Activated naive CD8-positive, alpha-beta T cell treated with anti-CD3 and anti-CD28 coated beads, Interleukin-2, amount 10 ng/mL, durations not matched to agents 7 days and 5 days (primary cell): ENCODE results near the gene UGT1A10. TPM values are rescaled to one million over a fixed set of nuclear protein-coding genes. Genes with fewer than 3 reads are reported as not detected.
"Not testable (repeated sequence)": the region's sequence is repeated elsewhere in the genome, so short reads cannot be mapped to it uniquely, and the experiment has no call there.

ENCODE experiments used
- ATAC-seq: fragments of 150-1000 bp; cut with Tn5 transposase; one replicate; pipeline ENCODE4 v1.10.0; 2021; ENCODE audit warnings: low read depth, moderate library complexity
- POLR2A ChIA-PET: fragments of 350-600 bp; sonication (Branson Sonifier 250); formaldehyde crosslinking; loops from one replicate; lab custom pipeline; 2021; ENCODE audit warnings: antibody characterized with exemption; lab: Charles Lee
- DNase-seq: peaks from one replicate; pipeline ENCODE4 v3.0.0; 2021
- H3K27ac Mint-ChIP-seq: one replicate; pipeline ENCODE4 v1.8.0; 2022; ENCODE audit warnings: mild to moderate bottlenecking, mixed read lengths
- H3K27me3 Mint-ChIP-seq: one replicate; pipeline ENCODE4 v1.8.0; 2022; ENCODE audit warnings: mild to moderate bottlenecking, moderate library complexity, mixed read lengths
- H3K36me3 Mint-ChIP-seq: one replicate; pipeline ENCODE4 v1.8.0; 2021; ENCODE audit warnings: mild to moderate bottlenecking, mixed read lengths
- H3K4me1 Mint-ChIP-seq: one replicate; pipeline ENCODE4 v1.8.0; 2021; ENCODE audit warnings: mixed read lengths
- H3K4me3 Mint-ChIP-seq: one replicate; pipeline ENCODE4 v1.8.0; 2022; ENCODE audit warnings: mild to moderate bottlenecking, moderate library complexity, mixed read lengths
- H3K9me3 Mint-ChIP-seq: one replicate; pipeline ENCODE4 v1.8.0; 2021; ENCODE audit warnings: mixed read lengths
- total RNA-seq, 2 experiments: library from RNA; stranded (reverse); gene quantifications; one replicate each; pipeline ENCODE4 v1.2.3, GENCODE V29; 2021

Gene UGT1A10
- total RNA-seq, 2 experiments from 2014 or later, result not detected

- Mint-ChIP-seq H3K36me3 (no peaks in the 10 kb centered on the region), H3K27me3 (peaks cover 15% of the 10 kb centered on the region), H3K4me3 (no peak overlapping the region), H3K9me3 (peaks cover 8% of the 10 kb centered on the region), H3K4me1 (no peaks in the 10 kb centered on the region), H3K27ac (no peak overlapping the region)
- POLR2A ChIA-PET, result no interaction called here
- no peak for DNase-seq
- ATAC-seq, result no peak
Observed at GRCh38 chr2:233627331-233628025, 8.8 kb upstream of the UGT1A10 start.

GRCh38 chr2:233638836-233639235 lies 2.6 kb downstream of the UGT1A10 start:
- ATAC-seq, result no peak
- H3K36me3 Mint-ChIP-seq, result peaks cover 1% of the 10 kb centered on the region
- DNase-seq, result no peak
- H3K9me3 Mint-ChIP-seq, result no peaks in the 10 kb centered on the region
- H3K4me1 Mint-ChIP-seq, result peaks cover 5% of the 10 kb centered on the region
- no peak overlapping the region for H3K4me3 Mint-ChIP-seq
- peaks cover 5% of the 10 kb centered on the region for H3K27me3 Mint-ChIP-seq
- no peak overlapping the region for H3K27ac Mint-ChIP-seq
- POLR2A ChIA-PET, result no interaction called here

GRCh38 chr2:233639860-233640259 lies 3.6 kb downstream of the UGT1A10 start:
- no peak overlapping the region for H3K27ac Mint-ChIP-seq
- H3K9me3 Mint-ChIP-seq, result peaks cover 2% of the 10 kb centered on the region
- ATAC-seq (no peak), DNase-seq (no peak)
- POLR2A ChIA-PET, result no interaction called here
- H3K36me3 Mint-ChIP-seq, result peaks cover 1% of the 10 kb centered on the region
- H3K27me3 Mint-ChIP-seq, result peaks cover 2% of the 10 kb centered on the region
- H3K4me1 Mint-ChIP-seq, result peaks cover 5% of the 10 kb centered on the region
- no peak overlapping the region for H3K4me3 Mint-ChIP-seq

- Mint-ChIP-seq H3K9me3 (peaks cover 19% of the 10 kb centered on the region), H3K27ac (no peak overlapping the region), H3K4me1 (peaks cover 5% of the 10 kb centered on the region), H3K4me3 (no peak overlapping the region), H3K36me3 (peaks cover 3% of the 10 kb centered on the region), H3K27me3 (no peaks in the 10 kb centered on the region)
- POLR2A ChIA-PET, result no interaction called here
- DNase-seq (no peak), ATAC-seq (no peak)
Observed at GRCh38 chr2:233643128-233643527, 6.9 kb downstream of the UGT1A10 start.

GRCh38 chr2:233646033-233646432 lies 9.8 kb downstream of the UGT1A10 start:
- H3K4me1 Mint-ChIP-seq, H3K27me3 Mint-ChIP-seq, ATAC-seq: not testable (repeated sequence)

GRCh38 chr2:233650981-233651380 lies 14.7 kb downstream of the UGT1A10 start:
- Mint-ChIP-seq H3K27me3 (peaks cover 12% of the 10 kb centered on the region), H3K4me1 (no peaks in the 10 kb centered on the region), H3K27ac (no peak overlapping the region), H3K4me3 (no peak overlapping the region), H3K9me3 (peaks cover 12% of the 10 kb centered on the region), H3K36me3 (peaks cover 2% of the 10 kb centered on the region)
- DNase-seq (no peak), ATAC-seq (no peak)
- POLR2A ChIA-PET, result no interaction called here

More at GRCh38 chr2:233646033-233646432, 9.8 kb downstream of the UGT1A10 start:
- H3K36me3 Mint-ChIP-seq, DNase-seq, H3K4me3 Mint-ChIP-seq, H3K27ac Mint-ChIP-seq, POLR2A ChIA-PET: not testable (repeated sequence)
- peaks cover 19% of the 10 kb centered on the region for H3K9me3 Mint-ChIP-seq

GRCh38 chr2:233651430-233651829 lies 15.2 kb downstream of the UGT1A10 start:
- Mint-ChIP-seq H3K36me3 (peaks cover 2% of the 10 kb centered on the region), H3K9me3 (peaks cover 11% of the 10 kb centered on the region), H3K27ac (no peak overlapping the region), H3K27me3 (peaks cover 12% of the 10 kb centered on the region), H3K4me1 (no peaks in the 10 kb centered on the region), H3K4me3 (no peak overlapping the region)
- ATAC-seq (no peak), DNase-seq (no peak)
- POLR2A ChIA-PET, result no interaction called here

- POLR2A ChIA-PET, result no interaction called here
- H3K4me3 Mint-ChIP-seq, result no peak overlapping the region
- no peaks in the 10 kb centered on the region for H3K9me3 Mint-ChIP-seq
- DNase-seq (no peak), ATAC-seq (no peak)
- no peaks in the 10 kb centered on the region for H3K36me3 Mint-ChIP-seq
- no peak overlapping the region for H3K27ac Mint-ChIP-seq
- peaks cover 31% of the 10 kb centered on the region for H3K27me3 Mint-ChIP-seq
- H3K4me1 Mint-ChIP-seq, result peaks cover 4% of the 10 kb centered on the region
Observed at GRCh38 chr2:233654501-233654900, 18.3 kb downstream of the UGT1A10 start.

GRCh38 chr2:233655043-233655442 lies 18.8 kb downstream of the UGT1A10 start:
- Mint-ChIP-seq H3K4me1 (peaks cover 4% of the 10 kb centered on the region), H3K4me3 (no peak overlapping the region), H3K27ac (no peak overlapping the region), H3K27me3 (peaks cover 36% of the 10 kb centered on the region), H3K9me3 (no peaks in the 10 kb centered on the region), H3K36me3 (no peaks in the 10 kb centered on the region)
- no peak for DNase-seq
- ATAC-seq, result no peak
- POLR2A ChIA-PET, result no interaction called here

GRCh38 chr2:233655943-233656342 lies 19.7 kb downstream of the UGT1A10 start:
- peaks cover 42% of the 10 kb centered on the region for H3K27me3 Mint-ChIP-seq
- ATAC-seq, DNase-seq, H3K9me3 Mint-ChIP-seq, POLR2A ChIA-PET, H3K4me3 Mint-ChIP-seq, H3K36me3 Mint-ChIP-seq, H3K27ac Mint-ChIP-seq, H3K4me1 Mint-ChIP-seq: not testable (repeated sequence)

GRCh38 chr2:233656443-233656842 lies 20.2 kb downstream of the UGT1A10 start:
- no peaks in the 10 kb centered on the region for H3K9me3 Mint-ChIP-seq
- POLR2A ChIA-PET, result no interaction called here

GRCh38 chr2:233658610-233659009 lies 22.4 kb downstream of the UGT1A10 start:
- Mint-ChIP-seq H3K27me3 (peaks cover 41% of the 10 kb centered on the region), H3K4me1 (peaks cover 4% of the 10 kb centered on the region), H3K4me3 (no peak overlapping the region), H3K27ac (no peak overlapping the region), H3K9me3 (no peaks in the 10 kb centered on the region), H3K36me3 (no peaks in the 10 kb centered on the region)
- DNase-seq (no peak), ATAC-seq (no peak)
- POLR2A ChIA-PET, result no interaction called here

More at GRCh38 chr2:233656443-233656842, 20.2 kb downstream of the UGT1A10 start:
- no peak overlapping the region for H3K27ac Mint-ChIP-seq
- no peak for DNase-seq
- H3K4me1 Mint-ChIP-seq, result peaks cover 4% of the 10 kb centered on the region
- no peak for ATAC-seq
- H3K36me3 Mint-ChIP-seq, result no peaks in the 10 kb centered on the region
- H3K4me3 Mint-ChIP-seq, result no peak overlapping the region
- peaks cover 41% of the 10 kb centered on the region for H3K27me3 Mint-ChIP-seq

GRCh38 chr2:233663911-233664310 lies 27.7 kb downstream of the UGT1A10 start:
- H3K27me3 Mint-ChIP-seq, result peaks cover 25% of the 10 kb centered on the region
- ATAC-seq, result no peak
- no peak for DNase-seq
- no peak overlapping the region for H3K27ac Mint-ChIP-seq
- no peak overlapping the region for H3K4me3 Mint-ChIP-seq
- H3K4me1 Mint-ChIP-seq, result no peaks in the 10 kb centered on the region
- H3K9me3 Mint-ChIP-seq, result peaks cover 7% of the 10 kb centered on the region
- H3K36me3 Mint-ChIP-seq, result peaks cover 1% of the 10 kb centered on the region
- POLR2A ChIA-PET, result no interaction called here

GRCh38 chr2:233668605-233669260 lies 32.5 kb downstream of the UGT1A10 start:
- no peak overlapping the region for H3K27ac Mint-ChIP-seq
- DNase-seq (no peak), ATAC-seq (no peak)
- H3K9me3 Mint-ChIP-seq, result peaks cover 7% of the 10 kb centered on the region
- no peaks in the 10 kb centered on the region for H3K4me1 Mint-ChIP-seq
- POLR2A ChIA-PET, result no interaction called here
- no peak overlapping the region for H3K4me3 Mint-ChIP-seq
- H3K27me3 Mint-ChIP-seq, result peaks cover 15% of the 10 kb centered on the region
- peaks cover 1% of the 10 kb centered on the region for H3K36me3 Mint-ChIP-seq
